ENCODE results near the gene FARS2.

Gene FARS2

DNA sequence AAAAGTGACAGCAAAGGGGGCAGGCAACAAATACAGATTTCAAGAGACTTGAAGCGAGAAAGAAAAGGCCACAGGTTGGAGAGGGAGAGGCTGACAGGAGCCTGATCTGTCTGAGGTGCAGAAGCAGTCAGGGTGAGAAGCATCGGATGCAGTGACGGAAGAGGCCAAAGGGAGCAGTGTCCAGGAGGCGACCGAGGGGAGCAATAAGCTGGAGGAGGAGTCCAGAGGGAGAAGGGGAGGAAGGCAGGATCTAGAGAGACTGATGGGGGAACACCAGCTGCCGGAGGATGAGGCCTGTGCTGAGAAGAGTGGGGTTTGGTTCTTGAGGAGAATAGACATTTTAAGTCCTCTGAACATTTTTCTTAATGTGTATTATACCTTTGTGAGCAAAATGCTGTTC lies 23.8 kb downstream of the FARS2 start:
- H3K4me3 ChIP-seq = no peak overlapping the region
- TF ChIP-seq, protein P1, sequence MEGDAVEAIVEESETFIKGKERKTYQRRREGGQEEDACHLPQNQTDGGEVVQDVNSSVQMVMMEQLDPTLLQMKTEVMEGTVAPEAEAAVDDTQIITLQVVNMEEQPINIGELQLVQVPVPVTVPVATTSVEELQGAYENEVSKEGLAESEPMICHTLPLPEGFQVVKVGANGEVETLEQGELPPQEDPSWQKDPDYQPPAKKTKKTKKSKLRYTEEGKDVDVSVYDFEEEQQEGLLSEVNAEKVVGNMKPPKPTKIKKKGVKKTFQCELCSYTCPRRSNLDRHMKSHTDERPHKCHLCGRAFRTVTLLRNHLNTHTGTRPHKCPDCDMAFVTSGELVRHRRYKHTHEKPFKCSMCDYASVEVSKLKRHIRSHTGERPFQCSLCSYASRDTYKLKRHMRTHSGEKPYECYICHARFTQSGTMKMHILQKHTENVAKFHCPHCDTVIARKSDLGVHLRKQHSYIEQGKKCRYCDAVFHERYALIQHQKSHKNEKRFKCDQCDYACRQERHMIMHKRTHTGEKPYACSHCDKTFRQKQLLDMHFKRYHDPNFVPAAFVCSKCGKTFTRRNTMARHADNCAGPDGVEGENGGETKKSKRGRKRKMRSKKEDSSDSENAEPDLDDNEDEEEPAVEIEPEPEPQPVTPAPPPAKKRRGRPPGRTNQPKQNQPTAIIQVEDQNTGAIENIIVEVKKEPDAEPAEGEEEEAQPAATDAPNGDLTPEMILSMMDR (IDR thresholded peaks at IDR 0.05) = no peak
- no peak for DNase-seq (ENCODE audit: low spot score)

DNA sequence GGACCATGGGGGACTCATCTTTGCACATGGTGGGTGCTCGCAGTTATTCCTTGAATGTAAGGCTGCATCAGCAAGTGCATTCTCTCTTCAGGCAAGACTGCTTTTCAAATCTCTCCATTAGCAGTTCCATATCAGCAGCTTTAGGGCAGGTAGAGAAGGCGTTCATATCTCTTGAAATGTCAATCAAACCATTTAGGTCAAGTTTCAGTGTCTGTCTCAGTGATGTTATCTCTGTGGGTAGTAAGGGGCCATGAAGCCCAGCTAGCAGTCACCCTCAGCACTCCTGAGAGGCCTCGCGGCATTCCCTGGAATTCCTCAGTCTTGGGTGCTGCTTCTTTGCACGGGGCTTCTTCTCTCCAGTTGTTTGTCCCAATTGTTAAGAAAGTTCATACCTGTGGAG lies 24.2 kb downstream of the FARS2 start:
- TF ChIP-seq, protein P1 (IDR thresholded peaks at IDR 0.05) = no peak
- DNase-seq (ENCODE audit: low spot score) = no peak
- no peak overlapping the region for H3K4me3 ChIP-seq
- no peak overlapping the region for H3K27ac ChIP-seq

More for the DNA sequence above, 23.8 kb downstream of the FARS2 start:
- H3K27ac ChIP-seq = no peak overlapping the region

DNA sequence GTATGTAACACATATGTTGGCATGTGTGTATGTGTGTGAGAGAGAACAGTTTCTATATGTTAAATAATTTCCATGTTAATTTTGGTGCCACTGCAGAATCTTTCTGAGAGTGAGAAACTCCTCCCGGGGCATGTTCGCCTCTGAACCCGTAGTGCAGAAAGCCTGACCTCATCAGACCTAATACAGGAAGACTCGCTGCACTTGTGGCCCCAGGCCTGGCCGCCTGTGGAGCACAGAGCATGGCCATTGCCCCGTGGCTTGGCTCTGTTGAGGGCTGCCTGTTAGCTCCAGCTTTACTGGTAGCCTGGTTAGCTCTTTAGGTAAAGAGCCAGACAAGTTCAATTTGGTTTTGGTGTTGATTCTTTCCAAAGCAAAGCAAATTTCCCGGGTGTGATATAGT lies 25.5 kb downstream of the FARS2 start:
- Histone ChIP-seq H3K4me3 (no peak overlapping the region), H3K27ac (no peak overlapping the region)
- TF ChIP-seq, protein P1 (IDR thresholded peaks at IDR 0.05) = no peak
- no peak for DNase-seq (ENCODE audit: low spot score)

DNA sequence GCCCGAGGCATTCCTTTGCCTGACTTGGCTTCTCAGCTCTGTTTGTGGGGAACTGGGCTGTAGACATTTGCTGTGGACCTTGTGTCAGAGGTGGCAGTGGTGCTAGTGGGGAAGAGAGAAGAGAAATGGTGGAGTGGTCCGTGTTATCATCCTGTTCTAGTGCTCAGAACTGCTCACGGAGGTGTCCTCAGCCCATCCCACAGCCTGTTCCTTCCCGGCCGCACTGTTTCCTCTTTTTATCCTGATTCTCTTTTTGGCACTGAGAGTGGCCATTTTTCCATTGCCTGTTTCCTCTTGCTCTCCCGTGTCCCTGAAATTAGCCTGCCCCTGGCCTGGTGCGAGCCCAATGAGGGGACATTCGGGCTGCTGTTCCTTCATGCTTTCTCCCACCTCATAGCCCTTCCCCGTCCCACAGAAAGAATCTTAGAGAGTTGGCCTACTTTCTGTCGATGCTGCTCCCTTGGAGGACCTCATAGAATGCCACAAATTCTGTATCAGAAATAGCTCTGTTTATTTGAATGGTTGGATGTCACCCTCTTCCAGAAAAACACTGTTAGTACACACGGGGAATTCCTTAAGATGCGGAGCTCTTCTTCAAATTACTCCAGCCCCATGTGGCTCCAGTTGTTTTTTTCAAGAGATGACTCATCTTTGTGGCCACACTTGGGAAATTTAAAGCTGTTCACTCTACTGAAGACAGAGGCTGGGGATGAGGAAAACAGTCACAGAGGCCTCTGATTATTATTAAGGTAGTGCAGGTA lies 26.1 kb downstream of the FARS2 start:
- H3K27ac ChIP-seq = peak overlapping the region in 1 of 2 donors; percentile 38
- no peak overlapping the region for H3K4me3 ChIP-seq
- TF ChIP-seq, protein P1 (IDR thresholded peaks at IDR 0.05) = no peak
- no peak for DNase-seq (ENCODE audit: low spot score)

DNA sequence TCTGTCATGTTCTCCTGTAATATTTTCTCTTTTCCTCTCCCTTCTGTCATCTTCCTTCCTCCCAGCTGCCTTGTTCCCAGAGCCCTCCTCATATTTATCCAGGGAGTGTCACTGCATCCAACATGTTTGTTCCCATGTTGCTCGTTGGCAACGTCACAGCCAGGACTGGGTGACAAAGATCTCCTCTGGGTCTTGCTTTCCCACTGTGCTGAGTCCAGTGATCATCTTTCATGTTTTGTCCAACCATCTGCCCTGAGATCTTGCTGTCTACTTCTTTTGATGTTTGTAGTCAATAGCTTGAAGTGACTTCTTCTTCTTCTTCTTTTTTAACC lies 26.6 kb downstream of the FARS2 start:
- TF ChIP-seq, protein P1 (IDR thresholded peaks at IDR 0.05) = no peak
- DNase-seq (ENCODE audit: low spot score) = no peak
- Histone ChIP-seq H3K4me3 (no peak overlapping the region), H3K27ac (peak overlapping the region in 1 of 2 donors; percentile 38)

DNA sequence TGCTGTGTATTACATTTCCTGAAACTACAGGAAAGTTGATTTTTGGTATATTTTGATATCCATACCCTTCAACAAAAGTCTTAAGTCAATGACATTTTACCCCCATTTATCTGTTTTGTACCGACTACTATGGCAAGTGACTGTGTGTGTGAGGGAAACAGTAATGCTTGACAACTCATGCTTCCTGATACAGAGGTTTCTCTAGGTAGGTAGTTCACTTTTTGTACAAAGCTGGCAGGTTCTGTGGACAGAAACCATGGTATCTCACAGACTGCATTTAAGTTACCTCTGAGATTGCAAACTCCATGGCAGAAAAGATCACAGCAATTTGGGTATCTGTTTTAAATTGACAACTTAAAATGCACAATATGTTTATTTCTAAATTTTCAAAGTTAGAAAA lies 28.8 kb downstream of the FARS2 start:
- H3K4me3 ChIP-seq = no peak overlapping the region
- DNase-seq (ENCODE audit: low spot score) = no peak
- TF ChIP-seq, protein P1 (IDR thresholded peaks at IDR 0.05) = no peak
- H3K27ac ChIP-seq = no peak overlapping the region

DNA sequence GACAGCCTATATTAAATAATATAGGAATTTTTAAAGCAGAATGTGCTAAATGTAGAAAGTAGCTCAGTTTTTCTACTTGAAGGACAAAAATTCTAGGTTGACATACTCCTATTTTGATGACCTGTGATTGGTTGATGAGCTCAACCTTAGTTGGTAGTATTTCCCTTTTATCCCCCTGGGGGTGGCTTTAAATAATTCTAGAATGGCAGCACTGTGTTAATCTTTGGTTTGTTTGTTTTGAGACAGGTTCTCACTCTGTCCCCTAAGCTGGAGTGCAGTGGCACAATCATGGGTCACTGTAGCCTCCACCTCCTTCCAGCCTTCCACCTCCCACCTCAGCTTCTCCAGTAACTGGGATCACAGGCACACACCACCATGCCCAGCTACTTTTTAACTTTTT lies 29.2 kb downstream of the FARS2 start:
- Histone ChIP-seq H3K27ac (no peak overlapping the region), H3K4me3 (no peak overlapping the region)
- DNase-seq (ENCODE audit: low spot score) = no peak
- TF ChIP-seq, protein P1 (IDR thresholded peaks at IDR 0.05) = no peak

All from coronary artery (tissue), 2 donors.